Measurements from ENCODE around the gene AP4B1.

AP4B1 gene

DNA sequence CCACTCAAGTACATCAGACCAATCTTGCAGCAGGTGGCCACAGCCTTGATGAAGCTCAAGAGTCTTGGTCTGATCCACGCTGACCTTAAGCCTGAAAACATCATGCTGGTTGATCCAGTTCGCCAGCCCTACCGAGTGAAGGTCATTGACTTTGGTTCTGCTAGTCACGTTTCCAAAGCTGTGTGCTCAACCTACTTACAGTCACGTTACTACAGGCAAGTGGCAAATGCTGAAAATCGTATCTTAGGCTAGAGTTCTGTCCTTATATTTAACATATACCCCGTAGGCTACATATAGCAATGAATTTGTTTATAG is 36.6 kb upstream of the AP4B1 start:
- no peak overlapping the region for H3K4me2 ChIP-seq (ENCODE audit: low read depth, low read length, poor library complexity, severe bottlenecking)
- peaks cover 30% of the 10 kb centered on the region for H3K36me3 ChIP-seq (ENCODE audit: low read length)
- H4K20me1 ChIP-seq (ENCODE audit: low read depth, low read length): peaks cover 8% of the 10 kb centered on the region; the same call in 1 of the 2 replicates
- no peaks in the 10 kb centered on the region for H3K9me2 ChIP-seq (replicated peaks; ENCODE audit: insufficient read depth, low read length)
- TF ChIP-seq, protein P1, sequence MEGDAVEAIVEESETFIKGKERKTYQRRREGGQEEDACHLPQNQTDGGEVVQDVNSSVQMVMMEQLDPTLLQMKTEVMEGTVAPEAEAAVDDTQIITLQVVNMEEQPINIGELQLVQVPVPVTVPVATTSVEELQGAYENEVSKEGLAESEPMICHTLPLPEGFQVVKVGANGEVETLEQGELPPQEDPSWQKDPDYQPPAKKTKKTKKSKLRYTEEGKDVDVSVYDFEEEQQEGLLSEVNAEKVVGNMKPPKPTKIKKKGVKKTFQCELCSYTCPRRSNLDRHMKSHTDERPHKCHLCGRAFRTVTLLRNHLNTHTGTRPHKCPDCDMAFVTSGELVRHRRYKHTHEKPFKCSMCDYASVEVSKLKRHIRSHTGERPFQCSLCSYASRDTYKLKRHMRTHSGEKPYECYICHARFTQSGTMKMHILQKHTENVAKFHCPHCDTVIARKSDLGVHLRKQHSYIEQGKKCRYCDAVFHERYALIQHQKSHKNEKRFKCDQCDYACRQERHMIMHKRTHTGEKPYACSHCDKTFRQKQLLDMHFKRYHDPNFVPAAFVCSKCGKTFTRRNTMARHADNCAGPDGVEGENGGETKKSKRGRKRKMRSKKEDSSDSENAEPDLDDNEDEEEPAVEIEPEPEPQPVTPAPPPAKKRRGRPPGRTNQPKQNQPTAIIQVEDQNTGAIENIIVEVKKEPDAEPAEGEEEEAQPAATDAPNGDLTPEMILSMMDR (IDR thresholded peaks at IDR 0.05; ENCODE audit: insufficient read depth, low read length, poor library complexity, severe bottlenecking): no peak
- TF ChIP-seq EZH2phosphoT487 (conservative IDR thresholded peaks at IDR 0.05; ENCODE audit: low read length): no peak
- no peak overlapping the region for H3K27ac ChIP-seq (ENCODE audit: low read depth, low read length)
- H3K79me2 ChIP-seq (ENCODE audit: insufficient read depth, low read length): peaks cover 77% of the 10 kb centered on the region
- H3K27me3 ChIP-seq (ENCODE audit: low read length): no peaks in the 10 kb centered on the region
- H3K9me3 ChIP-seq (ENCODE audit: insufficient read depth, low read length): no peaks in the 10 kb centered on the region
- H3K9ac ChIP-seq (ENCODE audit: low read length): no peak overlapping the region
- H3F3A ChIP-seq (ENCODE audit: insufficient read depth): peaks cover 7% of the 10 kb centered on the region; the same call in 1 of the 2 replicates
- H2AFZ ChIP-seq (ENCODE audit: low read depth, low read length, severe bottlenecking): no peak overlapping the region
- no peak overlapping the region for H3K4me3 ChIP-seq (ENCODE audit: insufficient read depth, low read length, poor library complexity, severe bottlenecking)

DNA sequence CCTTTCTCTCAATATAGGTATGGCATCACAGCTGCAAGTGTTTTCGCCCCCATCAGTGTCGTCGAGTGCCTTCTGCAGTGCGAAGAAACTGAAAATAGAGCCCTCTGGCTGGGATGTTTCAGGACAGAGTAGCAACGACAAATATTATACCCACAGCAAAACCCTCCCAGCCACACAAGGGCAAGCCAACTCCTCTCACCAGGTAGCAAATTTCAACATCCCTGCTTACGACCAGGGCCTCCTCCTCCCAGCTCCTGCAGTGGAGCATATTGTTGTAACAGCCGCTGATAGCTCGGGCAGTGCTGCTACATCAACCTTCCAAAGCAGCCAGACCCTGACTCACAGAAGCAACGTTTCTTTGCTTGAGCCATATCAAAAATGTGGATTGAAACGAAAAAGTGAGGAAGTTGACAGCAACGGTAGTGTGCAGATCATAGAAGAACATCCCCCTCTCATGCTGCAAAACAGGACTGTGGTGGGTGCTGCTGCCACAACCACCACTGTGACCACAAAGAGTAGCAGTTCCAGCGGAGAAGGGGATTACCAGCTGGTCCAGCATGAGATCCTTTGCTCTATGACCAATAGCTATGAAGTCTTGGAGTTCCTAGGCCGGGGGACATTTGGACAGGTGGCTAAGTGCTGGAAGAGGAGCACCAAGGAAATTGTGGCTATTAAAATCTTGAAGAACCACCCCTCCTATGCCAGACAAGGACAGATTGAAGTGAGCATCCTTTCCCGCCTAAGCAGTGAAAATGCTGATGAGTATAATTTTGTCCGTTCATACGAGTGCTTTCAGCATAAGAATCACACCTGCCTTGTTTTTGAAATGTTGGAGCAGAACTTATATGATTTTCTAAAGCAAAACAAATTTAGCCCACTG is 36.0 kb upstream of the AP4B1 start:
- Histone ChIP-seq H3K36me3 (ENCODE audit: low read length) (peaks cover 30% of the 10 kb centered on the region), H3K9me2 (replicated peaks; ENCODE audit: insufficient read depth, low read length) (no peaks in the 10 kb centered on the region), H4K20me1 (ENCODE audit: low read depth, low read length) (peaks cover 8% of the 10 kb centered on the region; the same call in 1 of the 2 replicates), H2AFZ (ENCODE audit: low read depth, low read length, severe bottlenecking) (no peak overlapping the region), H3K4me2 (ENCODE audit: low read depth, low read length, poor library complexity, severe bottlenecking) (no peak overlapping the region), H3K27me3 (ENCODE audit: low read length) (no peaks in the 10 kb centered on the region), H3K4me3 (ENCODE audit: insufficient read depth, low read length, poor library complexity, severe bottlenecking) (no peak overlapping the region), H3F3A (ENCODE audit: insufficient read depth) (peaks cover 2% of the 10 kb centered on the region; the same call in 1 of the 2 replicates), H3K79me2 (ENCODE audit: insufficient read depth, low read length) (peaks cover 77% of the 10 kb centered on the region), H3K9me3 (ENCODE audit: insufficient read depth, low read length) (no peaks in the 10 kb centered on the region), H3K9ac (ENCODE audit: low read length) (no peak overlapping the region), H3K27ac (ENCODE audit: low read depth, low read length) (no peak overlapping the region)
- TF ChIP-seq EZH2phosphoT487 (conservative IDR thresholded peaks at IDR 0.05; ENCODE audit: low read length): no peak
- TF ChIP-seq, protein P1 (IDR thresholded peaks at IDR 0.05; ENCODE audit: insufficient read depth, low read length, poor library complexity, severe bottlenecking): no peak

GRCh38 chr1:113938192-113938591 is 33.6 kb upstream of the AP4B1 start:
- Histone ChIP-seq H3K36me3 (ENCODE audit: low read length) (peaks cover 18% of the 10 kb centered on the region), H3K9me3 (ENCODE audit: insufficient read depth, low read length) (no peaks in the 10 kb centered on the region), H4K20me1 (ENCODE audit: low read depth, low read length) (peaks cover 8% of the 10 kb centered on the region; the same call in 1 of the 2 replicates), H3K9ac (ENCODE audit: low read length) (no peak overlapping the region), H3K4me3 (ENCODE audit: insufficient read depth, low read length, poor library complexity, severe bottlenecking) (no peak overlapping the region), H2AFZ (ENCODE audit: low read depth, low read length, severe bottlenecking) (no peak overlapping the region), H3F3A (ENCODE audit: insufficient read depth) (no peaks in the 10 kb centered on the region; the same call in 1 of the 2 replicates), H3K4me2 (ENCODE audit: low read depth, low read length, poor library complexity, severe bottlenecking) (no peak overlapping the region), H3K27ac (ENCODE audit: low read depth, low read length) (no peak overlapping the region), H3K9me2 (replicated peaks; ENCODE audit: insufficient read depth, low read length) (no peaks in the 10 kb centered on the region), H3K79me2 (ENCODE audit: insufficient read depth, low read length) (peaks cover 81% of the 10 kb centered on the region), H3K27me3 (ENCODE audit: low read length) (no peaks in the 10 kb centered on the region)
- TF ChIP-seq, protein P1 (IDR thresholded peaks at IDR 0.05; ENCODE audit: insufficient read depth, low read length, poor library complexity, severe bottlenecking): no peak
- no peak for TF ChIP-seq EZH2phosphoT487 (conservative IDR thresholded peaks at IDR 0.05; ENCODE audit: low read length)
